Neural crest cell (in vitro differentiated cells): ENCODE measurements around the gene AKNAD1. TPM values are rescaled to one million over a fixed set of nuclear protein-coding genes. Genes with fewer than 3 reads are reported as not detected.
A peak's percentile ranks its signal among the peaks of the same experiment; 100 is the strongest.

Source experiments
- DNase-seq: peaks from one replicate; pipeline ENCODE4 v3.0.0; 2021; ENCODE audit warnings: low read depth, mixed read lengths, low spot score
- H3K27ac Mint-ChIP-seq: one replicate; pipeline ENCODE4 v1.8.0; 2021; ENCODE audit warnings: mild to moderate bottlenecking, mixed read lengths; ENCODE audit not compliant: unreplicated experiment
- H3K27me3 Mint-ChIP-seq: 2 replicates; pipeline ENCODE4 v1.8.0; 2021; ENCODE audit warnings: low read depth, mild to moderate bottlenecking, mixed read lengths
- H3K36me3 Mint-ChIP-seq: 2 replicates; pipeline ENCODE4 v1.8.0; 2021; ENCODE audit warnings: low read depth, mild to moderate bottlenecking, mixed read lengths
- H3K4me1 Mint-ChIP-seq: 2 replicates; pipeline ENCODE4 v1.8.0; 2021; ENCODE audit warnings: mixed read lengths
- H3K4me3 Mint-ChIP-seq: one replicate; pipeline ENCODE4 v1.8.0; 2021; ENCODE audit warnings: mild to moderate bottlenecking, mixed read lengths
- H3K9me3 Mint-ChIP-seq: 2 replicates; pipeline ENCODE4 v1.8.0; 2021; ENCODE audit warnings: mixed read lengths
- long read RNA-seq: library from polyadenylated mRNA; unstranded; transcript quantifications from one replicate; pipeline ENCODE4 v2.0.0, GENCODE V29; 2020
- total RNA-seq: library from RNA; stranded (reverse); gene quantifications from 2 replicates; pipeline ENCODE4 v1.2.1, GENCODE V29; 2021
- TF ChIP-seq, protein P1 (sequence below): fragments of 200-600 bp; sonication (generic); conservative IDR thresholded peaks from 2 replicates; pipeline ENCODE4 v1.5.0; 2021; ENCODE audit warnings: antibody characterized with exemption, mild to moderate bottlenecking

The AKNAD1 gene, protein sequence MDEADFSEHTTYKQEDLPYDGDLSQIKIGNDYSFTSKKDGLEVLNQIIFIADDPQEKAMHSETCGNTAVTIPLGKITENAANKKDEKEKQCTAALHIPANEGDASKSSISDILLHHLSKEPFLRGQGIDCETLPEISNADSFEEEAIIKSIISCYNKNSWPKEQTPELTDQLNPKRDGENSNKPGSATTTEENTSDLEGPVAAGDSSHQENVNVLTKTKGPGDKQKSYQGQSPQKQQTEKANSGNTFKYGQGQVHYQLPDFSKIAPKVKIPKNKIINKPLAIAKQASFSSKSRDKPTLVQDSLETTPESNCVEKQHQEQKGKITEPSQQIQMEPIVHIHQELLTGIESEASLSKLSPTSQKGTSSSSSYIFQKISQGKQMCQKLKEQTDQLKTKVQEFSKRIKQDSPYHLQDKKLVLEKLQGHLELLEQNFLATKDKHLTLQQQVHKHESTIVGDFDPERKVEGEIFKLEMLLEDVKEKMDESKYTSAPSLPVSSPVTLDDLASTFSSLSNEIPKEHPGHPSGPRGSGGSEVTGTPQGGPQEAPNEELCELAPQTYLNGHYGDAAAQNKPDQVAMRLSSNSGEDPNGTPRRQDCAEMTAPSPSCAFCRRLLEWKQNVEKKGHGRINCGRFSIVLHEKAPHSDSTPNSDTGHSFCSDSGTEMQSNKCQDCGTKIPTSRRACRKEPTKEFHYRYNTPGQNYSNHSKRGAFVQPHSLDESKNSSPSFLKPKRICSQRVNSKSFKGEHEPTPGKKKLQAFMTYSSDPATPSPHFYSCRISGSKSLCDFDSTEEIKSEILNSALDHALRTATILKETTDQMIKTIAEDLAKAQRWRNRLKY
- 1.0 and 1.4 TPM in 2 replicates for total RNA-seq
- long read RNA-seq, partial matches to known transcripts: 0 of 2 reads
- long read RNA-seq, other reads (novel, unspliced or antisense): 2 of 2 reads

DNA sequence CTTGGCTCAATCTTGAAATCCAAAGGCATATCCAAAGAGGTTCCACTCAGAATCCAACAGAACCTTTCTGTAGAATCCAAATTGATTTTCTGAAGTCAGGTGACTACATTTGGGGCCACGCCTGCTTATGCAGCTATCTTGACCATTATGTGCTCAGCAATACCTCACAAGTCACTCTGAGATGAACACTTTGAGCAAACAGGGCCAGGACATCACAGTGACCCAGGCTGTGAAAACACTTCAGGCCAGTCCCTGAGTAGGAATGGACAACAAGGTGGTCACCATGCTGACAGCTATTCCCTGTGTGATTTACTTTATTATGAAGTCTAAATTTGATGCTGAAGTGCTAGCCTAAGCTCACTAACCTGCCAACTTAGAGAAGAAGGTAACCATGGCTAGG lies at the start of gene AKNAD1:
Gene AKNAD1 (minus strand): TSS at position 101 of the 400 bp plus-strand sequence. CDS start 4,430 bp downstream, outside the sequence.
- Mint-ChIP-seq H3K27me3 (no peaks in the 10 kb centered on the region), H3K36me3 (no peaks in the 10 kb centered on the region), H3K9me3 (no peaks in the 10 kb centered on the region), H3K4me1 (peaks cover 21% of the 10 kb centered on the region), H3K4me3 (no peak within 1 kb of the TSS), H3K27ac (no peak within 1 kb of the TSS)
- no peak for DNase-seq
- TF ChIP-seq, protein P1, sequence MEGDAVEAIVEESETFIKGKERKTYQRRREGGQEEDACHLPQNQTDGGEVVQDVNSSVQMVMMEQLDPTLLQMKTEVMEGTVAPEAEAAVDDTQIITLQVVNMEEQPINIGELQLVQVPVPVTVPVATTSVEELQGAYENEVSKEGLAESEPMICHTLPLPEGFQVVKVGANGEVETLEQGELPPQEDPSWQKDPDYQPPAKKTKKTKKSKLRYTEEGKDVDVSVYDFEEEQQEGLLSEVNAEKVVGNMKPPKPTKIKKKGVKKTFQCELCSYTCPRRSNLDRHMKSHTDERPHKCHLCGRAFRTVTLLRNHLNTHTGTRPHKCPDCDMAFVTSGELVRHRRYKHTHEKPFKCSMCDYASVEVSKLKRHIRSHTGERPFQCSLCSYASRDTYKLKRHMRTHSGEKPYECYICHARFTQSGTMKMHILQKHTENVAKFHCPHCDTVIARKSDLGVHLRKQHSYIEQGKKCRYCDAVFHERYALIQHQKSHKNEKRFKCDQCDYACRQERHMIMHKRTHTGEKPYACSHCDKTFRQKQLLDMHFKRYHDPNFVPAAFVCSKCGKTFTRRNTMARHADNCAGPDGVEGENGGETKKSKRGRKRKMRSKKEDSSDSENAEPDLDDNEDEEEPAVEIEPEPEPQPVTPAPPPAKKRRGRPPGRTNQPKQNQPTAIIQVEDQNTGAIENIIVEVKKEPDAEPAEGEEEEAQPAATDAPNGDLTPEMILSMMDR: no peak

DNA sequence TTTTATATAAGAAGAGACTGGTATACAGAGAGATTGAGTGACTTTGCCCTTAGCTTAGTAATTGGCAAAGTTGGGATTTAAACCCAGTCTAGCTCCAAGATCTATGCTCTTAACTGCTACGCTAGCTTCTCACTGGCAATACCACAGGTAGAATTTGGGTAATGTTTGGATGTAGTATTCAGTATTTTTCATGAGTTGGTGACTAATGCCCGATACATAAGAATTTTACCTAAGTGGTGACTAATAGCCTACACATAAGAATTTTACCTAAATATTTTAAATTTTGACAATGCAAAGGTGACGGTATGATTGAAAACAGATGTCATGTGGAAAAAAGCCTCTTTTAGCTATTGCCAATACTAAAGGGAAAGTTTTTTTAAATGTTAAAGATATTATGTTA lies 44.2 kb upstream of the AKNAD1 start:
- no peak overlapping the region for H3K27ac Mint-ChIP-seq
- no peaks in the 10 kb centered on the region for H3K27me3 Mint-ChIP-seq
- H3K4me3 Mint-ChIP-seq: no peak overlapping the region
- H3K36me3 Mint-ChIP-seq: peaks cover under 1% of the 10 kb centered on the region
- no peaks in the 10 kb centered on the region for H3K9me3 Mint-ChIP-seq
- H3K4me1 Mint-ChIP-seq: peaks cover 13% of the 10 kb centered on the region
- TF ChIP-seq, protein P1: no peak
- DNase-seq: no peak

DNA sequence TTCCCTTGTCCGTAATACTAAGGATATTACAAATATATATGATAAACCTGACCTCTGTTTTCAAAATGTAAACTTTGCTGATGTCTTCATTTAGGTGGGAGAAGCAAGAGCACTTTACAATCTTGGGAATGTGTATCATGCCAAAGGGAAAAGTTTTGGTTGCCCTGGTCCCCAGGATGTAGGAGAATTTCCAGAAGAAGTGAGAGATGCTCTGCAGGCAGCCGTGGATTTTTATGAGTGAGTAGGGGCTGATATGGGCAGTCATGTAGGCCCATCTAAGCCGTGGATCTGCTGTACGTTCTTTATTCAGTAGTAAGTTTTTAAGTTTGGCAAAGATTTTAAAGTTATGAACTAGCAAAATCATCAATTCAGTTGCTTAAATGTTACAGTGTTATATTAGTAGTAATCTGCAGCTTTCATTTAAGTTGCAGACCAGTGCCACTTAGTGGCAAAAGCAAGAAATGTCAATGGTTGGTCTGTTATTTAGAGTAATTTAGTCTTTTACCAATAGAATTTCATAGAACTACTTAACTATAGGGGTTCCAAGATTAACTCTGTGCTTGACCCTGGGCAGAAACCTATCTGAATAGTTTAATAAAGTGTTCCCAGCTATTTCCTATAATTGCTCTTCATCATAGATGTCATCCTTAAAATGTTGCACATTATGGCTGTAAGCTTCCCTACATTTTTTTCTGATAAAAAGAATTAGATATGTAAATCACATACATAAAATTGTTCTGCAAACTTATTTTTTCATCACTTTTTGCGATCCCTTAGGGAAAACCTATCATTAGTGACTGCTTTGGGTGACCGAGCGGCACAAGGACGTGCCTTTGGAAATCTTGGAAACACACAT lies 41.2 kb upstream of the AKNAD1 start:
- H3K4me1 Mint-ChIP-seq: peaks cover 8% of the 10 kb centered on the region
- H3K27ac Mint-ChIP-seq: no peak overlapping the region
- no peaks in the 10 kb centered on the region for H3K27me3 Mint-ChIP-seq

DNA sequence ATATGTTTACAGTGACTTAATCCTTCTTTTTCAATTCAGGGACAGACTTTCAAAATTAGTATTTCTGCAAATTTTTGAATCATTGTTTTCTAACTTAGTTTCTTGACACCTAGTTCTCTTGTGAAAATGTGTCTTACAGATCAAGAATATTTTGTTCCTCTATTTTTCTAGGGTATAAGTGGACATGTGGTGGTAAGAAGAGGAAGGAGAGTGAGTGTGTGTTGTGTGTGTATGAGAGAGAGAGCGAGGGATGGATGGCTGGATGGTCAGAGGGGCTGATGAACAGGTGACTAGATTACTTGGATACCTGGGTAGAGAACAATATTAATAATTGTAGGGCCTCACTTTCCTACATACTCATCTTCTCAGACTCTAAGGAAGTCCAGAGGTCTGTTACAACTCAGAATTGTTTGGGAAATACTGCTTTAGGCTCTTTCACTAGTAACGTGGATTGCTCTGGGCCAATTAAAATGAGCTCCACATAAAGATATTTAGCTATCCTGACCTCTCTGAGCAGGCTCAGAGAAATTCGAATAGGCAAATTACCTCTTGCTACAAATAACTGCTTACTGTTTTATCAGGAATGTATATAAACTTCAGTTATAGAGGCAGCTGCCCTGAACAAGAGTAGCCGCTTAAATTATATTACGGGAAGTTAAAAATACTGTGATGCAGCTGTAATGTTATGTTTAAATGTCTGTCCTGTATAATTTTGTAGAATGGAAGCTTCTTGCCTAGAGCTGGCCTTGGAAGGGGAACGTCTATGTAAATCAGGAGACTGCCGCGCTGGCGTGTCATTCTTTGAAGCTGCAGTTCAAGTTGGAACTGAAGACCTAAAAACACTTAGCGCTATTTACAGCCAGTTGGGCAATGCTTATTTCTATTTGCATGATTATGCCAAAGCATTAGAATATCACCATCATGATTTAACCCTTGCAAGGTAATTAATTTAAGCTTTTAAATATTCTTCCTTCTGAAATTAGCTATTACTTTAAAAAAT lies 39.6 kb upstream of the AKNAD1 start:
- H3K36me3 Mint-ChIP-seq: no peaks in the 10 kb centered on the region

More for the DNA sequence above, 41.2 kb upstream of the AKNAD1 start:
- Mint-ChIP-seq H3K36me3 (no peaks in the 10 kb centered on the region), H3K4me3 (no peak overlapping the region), H3K9me3 (no peaks in the 10 kb centered on the region)
- no peak for DNase-seq
- TF ChIP-seq, protein P1: peak; percentile 88

More for the DNA sequence above, 39.6 kb upstream of the AKNAD1 start:
- DNase-seq: no peak
- peaks cover 15% of the 10 kb centered on the region for H3K4me1 Mint-ChIP-seq
- H3K27me3 Mint-ChIP-seq: no peaks in the 10 kb centered on the region
- H3K4me3 Mint-ChIP-seq: no peak overlapping the region
- no peak overlapping the region for H3K27ac Mint-ChIP-seq
- H3K9me3 Mint-ChIP-seq: no peaks in the 10 kb centered on the region
- TF ChIP-seq, protein P1: no peak
